ENCODE measurements around the gene EXOC3L4.
A peak's percentile ranks its signal among the peaks of the same experiment; 100 is the strongest.

EXOC3L4 gene

DNA sequence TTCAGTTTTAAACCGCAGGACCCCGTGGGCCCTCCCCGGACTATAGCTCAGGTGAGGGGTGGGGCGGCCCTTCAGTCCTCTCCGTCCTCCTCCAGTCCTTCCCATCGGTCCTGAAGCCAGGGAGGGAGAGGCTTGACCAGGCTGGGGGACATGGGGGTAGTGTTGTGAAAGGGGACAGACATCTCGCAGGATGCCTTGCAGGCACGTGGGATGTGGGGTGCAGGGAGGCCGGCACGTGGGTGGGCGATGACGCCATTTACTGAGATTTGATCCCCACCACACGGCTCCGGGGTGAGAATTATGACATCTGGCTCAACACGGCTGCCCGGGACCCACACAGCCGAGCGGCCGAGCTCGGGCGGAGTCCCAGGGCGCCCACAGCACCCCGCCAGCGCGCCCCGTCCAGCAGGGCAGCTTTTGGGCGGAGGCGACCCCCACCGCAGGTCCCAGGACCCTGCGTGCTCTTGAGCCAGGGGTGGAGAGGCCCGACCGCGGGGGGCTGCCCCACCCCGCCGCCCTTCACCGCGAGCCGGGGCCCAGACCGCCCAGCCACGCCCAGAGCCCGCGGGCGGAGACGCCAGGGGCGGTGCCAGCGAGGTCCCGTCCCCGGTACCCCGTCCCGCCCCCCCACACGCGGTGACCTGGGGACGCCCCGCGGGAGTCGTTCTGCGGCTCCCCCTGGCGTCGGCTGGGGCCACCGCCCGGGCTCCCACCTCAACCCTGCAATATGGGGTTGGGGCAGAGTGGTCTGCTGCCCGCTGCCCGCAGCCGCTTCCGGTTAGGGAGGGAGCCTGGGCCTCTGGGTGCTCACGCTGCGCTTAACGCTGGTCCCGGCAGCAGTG lies 3.3 kb upstream of the EXOC3L4 start:
- DNase-seq (ENCODE audit: low spot score), result peak; percentile 72

DNA sequence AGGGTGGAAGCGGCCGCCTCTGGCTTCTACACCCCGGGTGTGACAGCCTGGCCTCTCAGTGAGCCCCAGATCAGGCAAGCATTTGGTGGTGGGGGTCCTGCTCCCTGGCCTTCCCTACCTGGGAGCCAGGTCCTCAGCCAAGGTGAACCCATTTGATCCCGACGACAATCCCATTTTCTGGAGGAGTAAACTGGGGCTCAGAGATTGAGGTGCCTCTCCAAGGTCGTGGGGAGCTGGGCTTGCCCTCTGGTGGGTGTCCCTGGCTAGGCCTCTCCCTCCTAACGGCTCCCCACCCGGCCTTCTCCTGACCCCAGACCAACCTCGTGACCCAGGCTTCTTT lies 2.7 kb upstream of the EXOC3L4 start:
- no peak for DNase-seq (ENCODE audit: low spot score)

DNA sequence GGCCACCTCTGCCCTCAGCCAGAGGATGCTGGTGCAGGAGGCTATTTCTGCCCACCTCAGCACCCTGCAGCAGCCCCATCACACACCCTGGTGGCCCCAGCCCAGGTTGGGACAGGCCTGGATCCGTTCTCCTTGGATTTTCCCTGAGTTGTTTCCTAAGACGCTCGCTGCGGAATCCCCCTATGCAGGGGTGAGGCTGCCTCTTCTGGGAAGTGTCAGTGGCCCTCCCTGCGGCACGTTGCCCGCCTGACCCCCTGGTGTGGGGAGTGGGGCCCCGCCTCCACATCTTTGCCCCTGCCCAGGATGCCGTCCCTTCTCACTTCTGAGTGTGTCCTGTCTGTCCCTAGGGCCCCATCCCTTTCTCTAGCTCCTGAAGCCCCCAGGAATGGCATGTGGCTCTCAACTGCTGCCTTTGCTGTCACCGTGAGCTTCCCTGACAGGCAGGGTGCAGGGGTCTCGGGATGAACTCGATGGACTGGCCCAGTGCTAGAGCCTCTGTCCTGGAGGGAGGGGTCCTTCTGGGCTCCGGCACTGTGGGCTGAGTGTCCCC lies 594 bp upstream of the EXOC3L4 start:
- DNase-seq (ENCODE audit: low spot score), result no peak

DNA sequence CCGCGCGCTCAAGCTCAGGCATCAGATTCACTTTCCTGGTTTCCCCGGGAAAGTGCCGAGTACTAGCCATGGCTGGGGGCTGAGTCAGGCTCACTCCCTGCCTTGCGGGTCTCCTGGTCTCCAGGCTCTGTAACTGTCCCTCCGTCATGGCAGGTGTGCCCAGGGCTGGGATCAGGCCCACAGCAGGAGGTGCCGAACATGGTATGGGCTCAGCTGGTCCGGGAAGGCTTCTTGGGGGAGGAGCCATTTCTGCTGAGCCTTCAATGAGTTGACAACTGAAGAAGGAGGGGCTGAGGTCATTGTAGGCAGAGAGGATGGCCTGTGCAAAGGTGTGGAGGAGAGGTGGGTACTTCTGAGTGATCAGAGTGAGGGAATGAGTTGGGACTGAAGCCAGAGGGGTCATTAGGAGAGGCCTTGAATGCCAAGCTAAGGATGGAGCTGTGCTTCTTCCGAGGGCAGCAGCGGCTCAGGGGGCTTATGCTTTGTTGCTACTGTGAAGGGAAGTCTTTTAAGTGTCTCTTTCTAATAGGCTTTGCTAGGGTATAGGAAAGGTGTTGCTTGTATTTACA lies 769 bp downstream of the EXOC3L4 start:
- DNase-seq (ENCODE audit: low spot score), result peak; percentile 41

DNA sequence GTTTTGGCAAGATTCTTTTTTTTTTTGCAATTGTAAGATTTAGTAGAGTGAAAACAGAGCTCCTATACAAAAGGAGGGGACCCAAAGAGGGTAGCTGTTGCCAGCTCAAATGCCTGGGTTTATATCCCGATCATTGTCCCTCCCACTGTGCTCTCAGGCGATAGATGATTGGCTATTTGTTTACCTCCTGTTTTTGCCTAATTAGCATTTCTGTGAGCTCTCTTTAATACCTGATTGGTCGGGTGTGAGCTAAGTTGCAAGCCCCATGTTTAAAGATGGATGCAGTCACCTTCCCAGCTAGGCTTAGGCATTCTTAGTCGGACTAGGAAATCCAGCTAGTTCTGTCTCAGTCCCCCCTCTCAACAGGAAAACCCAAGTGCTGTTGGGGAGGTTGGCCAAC lies 1.9 kb downstream of the EXOC3L4 start:
- no peak for DNase-seq (ENCODE audit: low spot score)

- no peak for DNase-seq (ENCODE audit: low spot score)
Observed at GRCh38 chr14:103097244-103097993, 2.9 kb downstream of the EXOC3L4 start.

- no peak for DNase-seq (ENCODE audit: low spot score)
Observed at GRCh38 chr14:103097994-103098957, 3.8 kb downstream of the EXOC3L4 start.

- no peak for DNase-seq (ENCODE audit: low spot score)
Observed at GRCh38 chr14:103099081-103099732, 4.7 kb downstream of the EXOC3L4 start.

DNA sequence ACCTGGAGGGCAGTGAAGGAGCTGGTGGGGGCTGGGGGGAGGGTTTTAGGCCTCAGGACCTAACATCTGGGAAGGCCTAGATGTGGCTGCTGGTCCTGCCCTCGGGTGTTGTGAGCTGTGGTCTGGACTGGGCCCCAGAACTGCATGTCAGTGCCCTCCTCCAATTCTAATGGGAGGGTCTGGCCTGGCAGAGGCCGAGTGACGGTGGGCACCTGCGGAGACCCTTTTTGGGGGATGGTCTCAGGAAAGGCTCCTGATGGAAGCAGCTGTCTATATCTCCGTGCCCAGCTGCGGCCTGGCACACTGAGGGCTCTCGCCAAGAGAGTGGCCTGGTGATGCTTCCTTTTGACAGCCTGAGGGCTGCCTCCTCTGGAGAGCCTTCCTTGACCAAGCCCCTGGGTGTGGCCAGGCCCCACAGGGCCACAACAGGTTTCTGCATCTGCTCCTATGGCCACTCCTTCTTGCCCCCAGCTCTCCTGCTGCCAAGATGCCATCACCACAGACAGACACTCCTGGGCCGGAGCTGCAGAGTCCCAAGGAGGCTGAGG lies 5.3 kb downstream of the EXOC3L4 start:
- DNase-seq (ENCODE audit: low spot score), result no peak

GRCh38 chr14:103100281-103101121 lies 6.0 kb downstream of the EXOC3L4 start:
- no peak for DNase-seq (ENCODE audit: low spot score)

GRCh38 chr14:103101257-103101962 lies 6.9 kb downstream of the EXOC3L4 start:
- DNase-seq (ENCODE audit: low spot score), result no peak

DNA sequence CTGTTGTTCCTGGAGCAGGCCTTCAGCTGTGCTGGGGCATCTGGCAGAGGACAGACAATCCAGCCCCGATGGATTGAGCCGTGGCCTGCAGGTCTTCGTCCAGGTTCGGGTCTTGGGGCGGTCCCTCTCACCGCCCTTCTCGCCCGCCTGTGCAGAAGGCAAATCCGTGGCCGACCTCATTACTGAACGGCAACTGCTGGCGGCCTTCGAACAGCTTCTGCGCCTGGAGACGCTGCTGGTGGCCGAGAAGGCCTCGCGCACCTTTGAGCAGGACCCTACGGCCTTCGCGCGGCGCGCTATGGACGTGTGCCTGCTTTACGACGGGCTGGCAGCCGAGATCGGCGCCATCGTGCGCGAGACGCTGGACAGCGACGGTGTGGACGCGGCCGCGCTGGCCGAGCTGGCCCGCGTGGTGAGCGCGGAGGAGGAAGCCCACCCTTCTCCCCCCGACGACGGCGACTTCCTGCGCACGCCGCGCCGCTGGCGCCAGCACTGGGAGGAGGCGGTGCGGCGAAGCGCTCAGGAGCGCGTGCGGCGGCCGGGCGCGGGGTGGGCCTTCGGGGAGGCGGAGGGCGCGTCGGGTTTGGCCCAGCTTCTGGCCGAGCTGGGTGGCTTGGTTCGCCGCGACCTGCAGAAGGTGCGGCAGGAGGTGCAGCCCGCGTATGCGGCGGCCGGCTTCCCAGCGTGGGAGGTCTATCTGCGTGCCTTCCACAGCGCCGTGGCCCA lies 7.6 kb downstream of the EXOC3L4 start:
- no peak for DNase-seq (ENCODE audit: low spot score)

DNA sequence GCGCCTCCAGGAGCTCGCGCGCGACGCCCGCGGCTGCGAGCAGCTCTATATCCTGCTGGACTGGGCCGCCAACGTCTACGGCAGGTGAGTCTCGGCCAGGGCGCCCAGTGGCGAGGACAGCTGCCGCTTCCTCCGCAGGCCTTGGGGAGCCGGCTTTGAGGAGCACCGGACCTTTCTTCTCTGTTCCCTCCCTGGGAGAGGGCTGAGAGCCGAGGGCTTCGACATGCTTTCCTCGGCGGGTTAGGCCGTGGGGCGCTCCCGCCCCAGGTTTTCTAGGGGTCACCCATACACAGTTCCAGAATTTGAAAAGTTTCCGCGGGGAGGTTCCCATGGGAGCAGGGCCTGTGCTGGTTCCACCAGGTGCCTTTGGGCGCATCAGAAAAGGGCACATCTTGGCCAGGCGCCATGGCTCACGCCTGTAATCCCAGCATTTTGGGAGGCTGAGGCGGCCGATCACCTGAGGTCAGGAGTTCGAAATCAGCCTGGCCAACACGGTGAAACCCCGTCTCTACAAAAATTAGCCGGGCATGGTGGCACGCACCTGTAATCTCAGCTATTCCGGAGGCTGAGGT lies 8.2 kb downstream of the EXOC3L4 start:
- no peak for DNase-seq (ENCODE audit: low spot score)

DNA sequence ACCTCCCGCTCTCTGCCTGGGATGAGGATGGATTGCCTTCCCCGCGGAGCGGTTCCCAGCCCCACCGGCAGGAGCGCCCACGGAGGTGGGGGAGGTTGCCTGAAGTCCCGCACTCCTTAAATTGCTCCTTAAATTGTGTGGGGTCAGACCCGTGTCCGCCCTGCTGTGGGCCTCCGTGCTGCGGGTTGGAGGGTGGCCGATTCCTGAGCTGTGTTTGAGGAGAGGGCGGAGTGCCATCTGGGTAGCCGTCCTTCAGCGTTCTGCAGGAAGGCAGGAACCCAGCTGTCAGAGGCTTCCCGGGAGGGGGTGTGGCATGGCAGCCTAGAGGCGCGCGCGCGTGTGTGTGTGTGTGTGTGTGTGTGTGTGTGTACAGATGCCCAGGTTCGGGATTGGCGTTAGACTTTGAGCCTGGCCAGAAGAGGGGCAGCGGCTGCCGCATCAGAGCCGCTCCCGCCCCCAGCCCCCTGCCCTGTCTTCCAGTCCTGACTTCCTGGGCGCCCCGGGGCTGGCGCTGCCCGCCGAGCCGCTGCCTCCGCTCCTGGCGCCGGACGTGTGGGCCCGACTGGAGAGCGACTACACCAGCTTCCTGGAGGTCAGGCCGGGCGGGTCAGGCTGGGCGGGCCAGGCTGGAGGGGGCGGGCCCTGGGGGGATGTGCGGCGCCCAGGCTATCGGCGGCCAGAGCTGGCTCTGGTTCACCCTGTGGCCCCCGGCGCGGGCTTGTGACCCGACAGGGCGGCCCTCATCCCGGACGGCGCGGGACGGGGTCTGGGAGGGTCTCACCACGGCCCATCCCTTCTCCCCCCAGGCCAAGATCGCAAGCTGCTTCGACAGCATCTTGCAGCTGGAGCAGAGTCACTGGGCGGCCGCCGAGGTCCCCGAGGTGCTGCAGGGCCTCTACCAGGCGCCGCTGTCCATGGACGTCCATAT lies 9.2 kb downstream of the EXOC3L4 start:
- DNase-seq (ENCODE audit: low spot score), result peak; percentile 18

GRCh38 chr14:103104389-103104653 lies 9.8 kb downstream of the EXOC3L4 start:
- DNase-seq (ENCODE audit: low spot score), result no peak

GRCh38 chr14:103104654-103105452 lies 10.3 kb downstream of the EXOC3L4 start:
- peak; percentile 54 for DNase-seq (ENCODE audit: low spot score)
